Osteocyte (in vitro differentiated cells): ENCODE data around the gene EXOC4. TPM values are rescaled to one million over a fixed set of nuclear protein-coding genes. Genes with fewer than 3 reads are reported as not detected.

ENCODE experiments used
- DNase-seq: peaks from one replicate; pipeline ENCODE4 v3.0.0; 2021; ENCODE audit warnings: mixed read lengths; ENCODE audit not compliant: unreplicated experiment; ENCODE audit errors: extremely low spot score
- H3K27ac Mint-ChIP-seq: one replicate; pipeline ENCODE4 v1.8.0; 2021; ENCODE audit warnings: mild to moderate bottlenecking, mixed read lengths; ENCODE audit not compliant: unreplicated experiment
- H3K27me3 Mint-ChIP-seq: one replicate; pipeline ENCODE4 v1.8.0; 2021; ENCODE audit warnings: mixed read lengths; ENCODE audit not compliant: unreplicated experiment
- H3K36me3 Mint-ChIP-seq: one replicate; pipeline ENCODE4 v1.8.0; 2021; ENCODE audit warnings: mixed read lengths; ENCODE audit not compliant: unreplicated experiment
- H3K4me1 Mint-ChIP-seq: one replicate; pipeline ENCODE4 v1.8.0; 2021; ENCODE audit warnings: mixed read lengths; ENCODE audit not compliant: unreplicated experiment
- H3K4me3 Mint-ChIP-seq: one replicate; pipeline ENCODE4 v1.8.0; 2021; ENCODE audit warnings: mild to moderate bottlenecking, moderate library complexity, mixed read lengths; ENCODE audit not compliant: unreplicated experiment
- H3K9me3 Mint-ChIP-seq: one replicate; pipeline ENCODE4 v1.8.0; 2021; ENCODE audit warnings: mixed read lengths; ENCODE audit not compliant: unreplicated experiment
- total RNA-seq: library from RNA; stranded (reverse); gene quantifications from 2 replicates; pipeline ENCODE4 v1.2.1, GENCODE V29; 2021
- TF ChIP-seq, protein P1 (sequence below): fragments of 200-600 bp; sonication (generic); IDR thresholded peaks from 2 replicates; pipeline ENCODE4 v1.5.0; 2021; ENCODE audit warnings: antibody characterized with exemption, mild to moderate bottlenecking, moderate library complexity

EXOC4 gene
- total RNA-seq, 1 donor from 2014 or later, result 99.9 TPM

DNA sequence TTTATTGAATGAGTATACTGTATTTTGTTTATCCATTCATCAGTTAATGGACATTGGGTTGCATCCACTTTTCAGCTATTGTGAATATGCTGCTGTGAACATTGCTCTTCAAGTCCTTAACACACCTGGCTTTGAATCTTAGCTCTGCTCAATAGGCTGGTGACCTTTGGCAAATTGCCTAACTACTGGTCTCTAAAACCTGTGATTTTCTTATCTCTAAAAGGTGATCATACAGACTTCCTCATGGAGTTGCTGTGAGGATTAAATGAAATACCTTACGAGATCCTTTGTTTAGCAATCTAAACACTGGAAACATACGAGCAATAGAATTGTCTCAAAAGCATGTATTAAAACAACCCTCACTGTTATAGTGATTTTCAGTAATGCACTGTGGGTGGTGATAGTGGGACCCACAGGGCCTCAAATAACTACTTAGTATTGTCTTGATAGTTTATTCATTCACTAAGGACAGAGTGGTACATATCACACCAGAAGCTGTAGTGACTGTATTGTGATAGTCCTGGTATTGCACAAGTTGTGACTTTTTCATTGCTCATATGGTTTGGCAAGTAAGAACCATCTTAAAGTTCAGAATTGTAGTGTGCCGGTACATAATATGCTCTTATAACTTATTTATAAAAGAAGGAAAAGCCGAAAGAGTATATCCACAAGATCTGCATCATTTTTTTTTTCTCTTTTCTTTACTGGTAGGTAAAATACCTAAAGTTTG is 257.6 kb downstream of the EXOC4 start:
- H3K27ac Mint-ChIP-seq, result no peak overlapping the region
- no peaks in the 10 kb centered on the region for H3K9me3 Mint-ChIP-seq
- TF ChIP-seq, protein P1, sequence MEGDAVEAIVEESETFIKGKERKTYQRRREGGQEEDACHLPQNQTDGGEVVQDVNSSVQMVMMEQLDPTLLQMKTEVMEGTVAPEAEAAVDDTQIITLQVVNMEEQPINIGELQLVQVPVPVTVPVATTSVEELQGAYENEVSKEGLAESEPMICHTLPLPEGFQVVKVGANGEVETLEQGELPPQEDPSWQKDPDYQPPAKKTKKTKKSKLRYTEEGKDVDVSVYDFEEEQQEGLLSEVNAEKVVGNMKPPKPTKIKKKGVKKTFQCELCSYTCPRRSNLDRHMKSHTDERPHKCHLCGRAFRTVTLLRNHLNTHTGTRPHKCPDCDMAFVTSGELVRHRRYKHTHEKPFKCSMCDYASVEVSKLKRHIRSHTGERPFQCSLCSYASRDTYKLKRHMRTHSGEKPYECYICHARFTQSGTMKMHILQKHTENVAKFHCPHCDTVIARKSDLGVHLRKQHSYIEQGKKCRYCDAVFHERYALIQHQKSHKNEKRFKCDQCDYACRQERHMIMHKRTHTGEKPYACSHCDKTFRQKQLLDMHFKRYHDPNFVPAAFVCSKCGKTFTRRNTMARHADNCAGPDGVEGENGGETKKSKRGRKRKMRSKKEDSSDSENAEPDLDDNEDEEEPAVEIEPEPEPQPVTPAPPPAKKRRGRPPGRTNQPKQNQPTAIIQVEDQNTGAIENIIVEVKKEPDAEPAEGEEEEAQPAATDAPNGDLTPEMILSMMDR, result no peak
- H3K4me1 Mint-ChIP-seq, result peaks cover 17% of the 10 kb centered on the region
- H3K4me3 Mint-ChIP-seq, result no peak overlapping the region
- H3K27me3 Mint-ChIP-seq, result no peaks in the 10 kb centered on the region
- no peak for DNase-seq
- peaks cover 3% of the 10 kb centered on the region for H3K36me3 Mint-ChIP-seq

DNA sequence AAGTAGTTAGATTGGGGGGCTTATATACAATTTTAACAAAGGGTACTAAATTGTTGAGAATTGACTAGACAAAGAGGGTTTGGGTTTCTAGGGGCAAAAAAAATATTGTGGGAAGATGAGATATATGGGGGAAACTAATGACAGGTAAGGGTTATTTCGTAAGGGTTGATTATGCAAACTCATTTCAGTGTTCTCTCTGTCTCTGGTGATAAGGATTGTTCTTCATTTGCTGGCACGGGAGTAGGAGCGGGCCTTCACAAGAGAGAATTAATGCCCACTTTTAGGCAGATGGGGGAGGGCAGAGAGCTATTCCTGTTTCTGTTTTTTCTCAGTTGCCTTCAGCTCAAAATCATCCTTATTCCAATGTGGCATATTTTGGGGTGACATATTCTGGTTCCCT is 258.4 kb downstream of the EXOC4 start:
- H3K9me3 Mint-ChIP-seq, result no peaks in the 10 kb centered on the region
- TF ChIP-seq, protein P1, result no peak
- H3K4me1 Mint-ChIP-seq, result peaks cover 18% of the 10 kb centered on the region
- H3K36me3 Mint-ChIP-seq, result peaks cover 3% of the 10 kb centered on the region
- no peak overlapping the region for H3K4me3 Mint-ChIP-seq
- H3K27me3 Mint-ChIP-seq, result no peaks in the 10 kb centered on the region
- DNase-seq, result no peak
- H3K27ac Mint-ChIP-seq, result no peak overlapping the region

DNA sequence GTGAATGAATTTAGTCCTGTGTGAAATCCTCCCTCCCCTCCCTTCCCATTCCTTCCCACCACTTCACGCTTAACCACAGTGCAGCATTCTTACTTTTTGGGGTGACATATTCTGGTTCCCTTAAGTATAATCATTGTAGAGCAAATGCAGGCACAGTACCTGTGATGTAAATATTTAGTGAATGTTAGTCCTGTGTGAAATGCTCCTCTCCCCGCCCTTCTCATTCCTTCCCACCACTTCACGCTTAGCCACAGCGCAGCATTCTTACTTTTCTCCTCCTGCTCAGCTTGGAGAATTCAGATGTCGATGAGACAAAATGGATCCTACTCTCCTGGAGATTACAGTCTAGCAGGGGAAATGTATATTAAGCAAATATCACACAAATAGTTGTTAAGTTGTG is 258.8 kb downstream of the EXOC4 start:
- H3K36me3 Mint-ChIP-seq, result peaks cover 3% of the 10 kb centered on the region
- DNase-seq, result no peak
- H3K9me3 Mint-ChIP-seq, result no peaks in the 10 kb centered on the region
- TF ChIP-seq, protein P1, result no peak
- no peaks in the 10 kb centered on the region for H3K27me3 Mint-ChIP-seq
- no peak overlapping the region for H3K4me3 Mint-ChIP-seq
- H3K4me1 Mint-ChIP-seq, result peaks cover 20% of the 10 kb centered on the region
- H3K27ac Mint-ChIP-seq, result no peak overlapping the region

DNA sequence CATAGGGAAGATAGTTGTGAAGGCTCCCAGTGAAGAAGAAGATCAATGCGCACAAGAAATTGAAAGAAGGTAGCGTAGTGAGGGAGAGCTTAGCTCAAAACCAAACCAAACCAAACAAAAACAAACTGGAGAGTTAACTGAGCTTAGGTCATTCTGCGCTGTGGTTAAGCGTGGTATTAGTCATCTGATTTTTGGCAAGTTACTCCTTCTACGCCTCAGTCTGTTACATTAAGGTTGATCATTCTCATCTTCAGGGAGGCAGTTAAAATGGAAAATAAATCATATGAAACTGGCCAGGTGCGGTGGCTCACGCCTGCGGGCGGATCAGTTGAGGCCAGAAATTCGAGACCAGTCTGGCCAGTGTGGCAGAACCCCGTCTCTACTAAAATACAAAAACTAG is 259.7 kb downstream of the EXOC4 start:
- Mint-ChIP-seq H3K27ac (no peak overlapping the region), H3K36me3 (peaks cover 3% of the 10 kb centered on the region), H3K9me3 (no peaks in the 10 kb centered on the region), H3K4me3 (no peak overlapping the region), H3K4me1 (peaks cover 20% of the 10 kb centered on the region), H3K27me3 (no peaks in the 10 kb centered on the region)
- DNase-seq, result no peak
- TF ChIP-seq, protein P1, result no peak

DNA sequence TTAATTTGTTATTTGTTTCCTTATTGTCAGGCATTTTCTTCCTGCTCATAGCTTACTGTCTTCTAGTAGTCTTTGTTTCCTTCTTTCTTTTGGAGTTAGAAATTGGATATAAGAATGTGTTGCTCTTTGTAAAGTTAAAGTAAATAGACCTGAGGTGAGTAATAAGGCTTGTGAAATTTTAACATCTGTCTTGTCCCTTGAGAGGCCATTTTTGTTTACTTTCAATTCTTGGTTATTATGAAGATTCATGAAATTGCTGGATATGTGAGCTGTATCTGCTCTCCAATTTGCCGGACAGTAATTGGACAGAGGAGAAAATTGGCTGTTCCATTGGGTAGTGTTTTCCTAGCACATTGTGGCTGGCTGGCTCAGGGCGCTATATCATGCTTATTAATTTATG is 260.7 kb downstream of the EXOC4 start:
- TF ChIP-seq, protein P1, result no peak
- peaks cover 20% of the 10 kb centered on the region for H3K4me1 Mint-ChIP-seq
- peak overlapping the region; percentile 46 for H3K27ac Mint-ChIP-seq
- no peaks in the 10 kb centered on the region for H3K27me3 Mint-ChIP-seq
- H3K4me3 Mint-ChIP-seq, result no peak overlapping the region
- no peaks in the 10 kb centered on the region for H3K9me3 Mint-ChIP-seq
- no peak for DNase-seq
- peaks cover 3% of the 10 kb centered on the region for H3K36me3 Mint-ChIP-seq
